ENCODE results near the gene UBE2M.
A peak's percentile ranks its signal among the peaks of the same experiment; 100 is the strongest.

UBE2M gene

GRCh38 chr19:58520257-58520599 lies 38.2 kb downstream of the UBE2M start:
- H3K4me3 ChIP-seq (ENCODE audit: low read length): peak overlapping the region; percentile 81
- no peak for DNase-seq (ENCODE audit: low read depth)
- TF ChIP-seq CTCF (conservative IDR thresholded peaks at IDR 0.05; ENCODE audit: low read depth, low read length): no peak

- peak within 1 kb of the TSS; percentile 81 for H3K4me3 ChIP-seq (ENCODE audit: low read length)
- peak; percentile 83 for DNase-seq (ENCODE audit: low read depth)
- peak; percentile 73 for TF ChIP-seq CTCF (conservative IDR thresholded peaks at IDR 0.05; ENCODE audit: low read depth, low read length)
Measured at GRCh38 chr19:58519355-58520256, 38.8 kb downstream of the UBE2M start, which contains the start of gene ZBTB45. ZBTB45 (minus strand) TSS chr19:58519810; CDS start chr19:58517673, 2,137 bp downstream.

GRCh38 chr19:58519087-58519354 lies 39.4 kb downstream of the UBE2M start:
- H3K4me3 ChIP-seq (ENCODE audit: low read length): peak overlapping the region; percentile 81
- TF ChIP-seq CTCF (conservative IDR thresholded peaks at IDR 0.05; ENCODE audit: low read depth, low read length): peak; percentile 86
- DNase-seq (ENCODE audit: low read depth): peak; percentile 42

GRCh38 chr19:58518256-58519086 lies 39.9 kb downstream of the UBE2M start:
- H3K4me3 ChIP-seq (ENCODE audit: low read length): peak overlapping the region; percentile 81
- DNase-seq (ENCODE audit: low read depth): no peak
- no peak for TF ChIP-seq CTCF (conservative IDR thresholded peaks at IDR 0.05; ENCODE audit: low read depth, low read length)

GRCh38 chr19:58516964-58517833 lies 41.2 kb downstream of the UBE2M start:
- no peak for DNase-seq (ENCODE audit: low read depth)
- no peak overlapping the region for H3K4me3 ChIP-seq (ENCODE audit: low read length)

More at GRCh38 chr19:58516964-58517833, 41.2 kb downstream of the UBE2M start:
- peak; percentile 3 for TF ChIP-seq CTCF (conservative IDR thresholded peaks at IDR 0.05; ENCODE audit: low read depth, low read length)

Measured in retinal pigment epithelial cell (primary cell).